HG03064 (cell line): ENCODE data around the gene TPD52L1.
"Not testable (repeated sequence)": the region's sequence is repeated elsewhere in the genome, so short reads cannot be mapped to it uniquely, and the experiment has no call there.

Experiments used
- ATAC-seq: cut with Tn5 transposase; IDR thresholded peaks from one replicate; pipeline ENCODE4 v1.9.1; 2021; ENCODE audit warnings: low read depth; ENCODE audit not compliant: unreplicated experiment

TPD52L1 gene, protein sequence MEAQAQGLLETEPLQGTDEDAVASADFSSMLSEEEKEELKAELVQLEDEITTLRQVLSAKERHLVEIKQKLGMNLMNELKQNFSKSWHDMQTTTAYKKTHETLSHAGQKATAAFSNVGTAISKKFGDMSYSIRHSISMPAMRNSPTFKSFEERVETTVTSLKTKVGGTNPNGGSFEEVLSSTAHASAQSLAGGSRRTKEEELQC

GRCh38 chr6:125153391-125154117 lies at the start of gene TPD52L1:
Gene TPD52L1, plus strand, starts transcription at chr6:125153773. Its CDS starts 179 bp downstream, at chr6:125153952.
- peak; percentile 99 for ATAC-seq

- ATAC-seq, result no peak
Measured at GRCh38 chr6:125104425-125104824, 49.1 kb upstream of the TPD52L1 start.

DNA sequence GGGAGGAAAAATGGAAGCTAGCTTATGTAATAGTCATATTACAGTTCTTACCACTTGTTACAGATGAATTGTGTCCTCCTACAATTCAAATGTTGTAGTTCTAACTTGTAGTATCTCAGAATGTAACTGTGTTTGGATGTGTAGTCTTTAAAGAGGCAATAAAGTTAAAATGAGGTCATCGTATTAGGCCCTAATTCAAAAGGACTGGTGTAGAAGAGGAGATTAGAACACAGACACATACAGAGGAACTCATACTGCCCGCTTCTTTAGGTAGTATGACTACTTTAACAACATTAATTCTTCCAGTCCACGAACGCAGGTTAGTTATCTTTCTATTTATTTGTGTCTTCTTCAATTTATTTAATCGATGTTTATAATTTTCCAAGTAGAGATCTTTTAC lies 46.5 kb upstream of the TPD52L1 start:
- no peak for ATAC-seq

DNA sequence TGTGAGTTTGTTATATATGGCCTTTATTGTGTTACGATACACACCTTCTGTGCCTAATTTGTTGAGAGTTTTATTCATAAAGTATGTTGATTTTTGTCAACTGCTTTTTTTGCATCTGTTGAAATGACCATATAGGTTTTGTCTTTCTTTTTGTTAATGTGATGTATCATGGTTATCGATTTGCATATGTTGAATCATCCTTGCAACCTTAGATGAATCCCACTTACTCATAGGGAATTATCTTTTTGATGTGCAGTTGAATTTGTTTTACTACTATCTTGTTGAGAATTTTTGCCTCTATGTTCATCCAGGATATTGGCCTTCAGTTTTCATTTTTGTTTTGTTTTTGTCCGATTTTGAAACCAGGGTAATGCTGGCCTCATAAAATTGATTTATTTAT lies 45.7 kb upstream of the TPD52L1 start:
- no peak for ATAC-seq

- ATAC-seq, result no peak
Measured at GRCh38 chr6:125110056-125110455, 43.5 kb upstream of the TPD52L1 start.

GRCh38 chr6:125111219-125111983 lies 42.2 kb upstream of the TPD52L1 start:
- ATAC-seq, result no peak

DNA sequence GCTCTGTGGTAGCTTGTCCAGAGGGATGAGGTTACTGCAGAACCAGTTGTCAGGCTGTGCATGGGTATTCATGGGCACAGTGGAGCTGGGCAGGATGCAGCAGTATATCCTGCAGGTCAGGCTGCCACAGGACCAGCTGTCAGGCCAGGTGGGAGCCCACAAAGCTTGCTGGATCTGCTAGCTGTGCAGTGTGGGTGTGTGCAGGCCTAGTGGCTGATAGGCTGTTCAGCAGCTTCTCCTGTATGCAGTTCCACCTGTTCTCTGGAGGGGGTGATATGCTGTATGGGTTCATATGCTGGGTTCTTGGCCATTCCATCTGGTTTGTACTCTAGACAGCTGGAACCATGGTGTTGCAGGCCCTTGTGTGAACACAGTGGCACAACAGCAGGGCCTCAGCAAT lies 40.6 kb upstream of the TPD52L1 start:
- no peak for ATAC-seq

DNA sequence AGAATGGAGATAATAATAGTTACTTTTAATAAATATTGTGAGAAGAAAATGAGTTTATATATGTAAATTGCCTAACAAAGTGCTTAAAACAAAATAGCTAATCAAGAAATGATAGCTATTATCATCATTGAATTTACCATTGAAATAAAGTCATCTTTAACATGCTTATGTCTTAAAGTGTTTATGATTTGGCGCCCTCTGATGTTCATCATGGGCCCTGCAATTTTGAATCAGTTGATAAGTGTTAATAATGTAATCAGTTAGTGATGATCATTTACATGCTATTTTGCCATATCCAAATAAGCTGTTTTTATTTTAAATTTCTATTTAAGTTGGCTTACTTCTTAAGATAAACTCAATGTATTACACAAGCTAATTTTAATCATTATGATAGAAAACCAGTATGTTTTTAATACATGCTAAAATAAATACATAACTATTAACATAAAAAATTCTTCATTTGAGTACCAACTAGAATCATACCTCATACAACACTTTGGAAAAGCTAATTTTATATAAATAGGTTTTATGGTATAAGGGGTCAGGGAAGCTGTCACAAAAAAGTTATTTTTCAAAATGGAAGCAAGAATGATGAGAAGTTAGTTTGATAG lies 39.2 kb upstream of the TPD52L1 start:
- no peak for ATAC-seq

DNA sequence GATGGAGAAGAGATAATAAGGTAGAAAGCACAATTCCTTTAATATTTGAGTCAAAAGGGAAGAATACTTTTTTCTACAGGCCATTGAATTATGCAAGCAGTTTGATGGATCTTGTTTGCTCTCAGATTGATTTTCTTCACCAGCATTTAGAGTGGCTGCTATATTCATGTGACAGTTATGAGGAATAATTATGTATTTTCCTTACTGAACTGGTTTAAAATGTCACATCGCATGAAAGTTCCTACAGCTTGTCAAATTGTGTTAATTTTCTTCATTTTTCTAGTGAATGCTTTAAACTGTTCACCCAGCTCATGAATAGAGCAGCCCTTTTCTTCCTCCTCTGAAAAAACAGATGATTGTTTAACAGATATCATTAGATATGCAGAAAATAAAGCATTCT lies 37.4 kb upstream of the TPD52L1 start:
- no peak for ATAC-seq

DNA sequence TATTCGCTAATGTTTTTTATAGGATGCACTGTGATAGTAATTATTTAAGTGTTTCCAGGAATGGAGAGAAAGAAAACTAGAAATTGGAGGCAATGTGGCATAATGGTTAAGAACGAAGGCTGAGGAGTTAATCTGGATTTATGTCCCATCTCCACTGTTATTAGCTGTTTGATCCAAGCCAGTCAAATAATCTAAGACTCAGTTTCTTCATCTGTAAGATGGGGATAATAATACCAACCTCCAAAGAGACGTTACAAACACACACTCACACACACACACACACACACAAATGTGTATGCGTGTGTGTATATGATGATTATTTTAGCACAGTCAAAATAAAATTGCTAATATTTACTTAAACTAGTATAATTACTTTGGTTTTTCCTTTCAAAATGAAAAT lies 36.9 kb upstream of the TPD52L1 start:
- no peak for ATAC-seq

GRCh38 chr6:125117818-125118217 lies 35.8 kb upstream of the TPD52L1 start:
- no peak for ATAC-seq

GRCh38 chr6:125120054-125120590 lies 33.5 kb upstream of the TPD52L1 start:
- no peak for ATAC-seq

GRCh38 chr6:125121894-125122293 lies 31.7 kb upstream of the TPD52L1 start:
- no peak for ATAC-seq

DNA sequence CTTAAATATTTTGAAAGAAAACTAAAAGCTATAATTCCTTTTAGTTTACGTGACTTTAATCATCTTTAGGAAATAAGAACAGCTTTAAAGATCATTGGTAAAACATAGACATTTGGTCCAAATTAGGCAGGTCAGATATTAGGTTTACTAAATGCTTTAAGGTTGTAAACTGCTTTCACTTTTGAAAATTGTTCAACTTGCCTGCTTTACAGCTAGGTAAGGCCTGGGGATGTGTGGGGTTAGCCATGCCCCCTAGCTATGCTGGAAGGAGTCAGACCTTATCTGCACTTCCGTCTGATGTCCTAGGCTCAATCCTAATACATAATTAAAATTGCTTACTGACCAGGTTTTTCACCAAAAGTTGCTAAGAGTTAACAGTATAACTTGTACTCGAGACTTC lies 30.5 kb upstream of the TPD52L1 start:
- no peak for ATAC-seq

GRCh38 chr6:125123468-125124048 lies 30.0 kb upstream of the TPD52L1 start:
- ATAC-seq, result no peak

GRCh38 chr6:125124049-125124669 lies 29.4 kb upstream of the TPD52L1 start:
- ATAC-seq, result no peak

DNA sequence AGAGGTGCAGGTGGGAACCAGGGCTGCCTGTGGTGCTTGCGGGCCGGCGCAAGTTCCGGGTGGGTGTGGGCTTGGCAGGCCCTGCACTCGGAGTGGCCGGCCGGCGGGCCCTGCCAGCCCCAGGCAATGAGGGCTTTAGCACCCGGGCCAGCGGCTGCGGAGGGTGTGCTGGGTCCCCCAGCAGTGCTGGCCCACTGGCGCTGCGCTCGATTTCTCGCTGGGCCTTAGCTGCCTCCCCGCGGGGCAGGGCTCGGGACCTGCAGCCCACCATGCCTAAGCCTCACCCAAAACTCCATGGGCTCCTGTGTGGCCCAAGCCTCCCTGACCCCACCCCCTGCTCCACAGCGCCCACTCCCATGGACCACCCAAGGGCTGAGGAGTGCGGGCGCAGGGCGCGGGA lies 27.7 kb upstream of the TPD52L1 start:
- ATAC-seq, result not testable (repeated sequence)

- ATAC-seq, result no peak
Measured at GRCh38 chr6:125129354-125129753, 24.2 kb upstream of the TPD52L1 start.

GRCh38 chr6:125132058-125132457 lies 21.5 kb upstream of the TPD52L1 start:
- ATAC-seq, result no peak

- ATAC-seq, result no peak
Measured at GRCh38 chr6:125136378-125136777, 17.2 kb upstream of the TPD52L1 start.
